ENCODE results near the gene DNASE1L1.

Gene DNASE1L1

GRCh38 chrX:154380787-154381186 is 28.3 kb downstream of the DNASE1L1 start:
- DNase-seq = no peak

DNA sequence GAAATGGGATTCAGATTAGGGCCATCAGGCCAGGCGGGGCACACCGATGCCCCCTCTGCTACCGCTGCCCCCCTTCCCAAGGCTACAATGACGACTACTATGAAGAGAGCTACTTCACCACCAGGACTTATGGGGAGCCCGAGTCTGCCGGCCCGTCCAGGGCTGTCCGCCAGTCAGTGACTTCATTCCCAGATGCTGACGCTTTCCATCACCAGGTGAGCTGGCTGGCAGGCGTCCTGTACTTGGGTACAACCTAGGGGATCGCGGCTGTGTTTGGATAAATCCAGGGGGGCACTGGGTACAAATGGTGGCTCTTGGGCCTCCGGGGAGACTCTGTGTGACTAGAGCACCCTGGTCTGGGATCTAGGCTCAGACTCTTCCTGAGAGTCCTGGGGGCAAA is 28.9 kb downstream of the DNASE1L1 start:
- no peak for DNase-seq

- DNase-seq = no peak
These were observed 29.5 kb downstream of the DNASE1L1 start for GRCh38 chrX:154379569-154379951.

GRCh38 chrX:154378799-154379568 is 30.1 kb downstream of the DNASE1L1 start, which contains the start of gene EMD:
Gene EMD (plus strand): TSS chrX:154379295. CDS start chrX:154379485, 190 bp downstream.
- DNase-seq = peak; percentile 95

GRCh38 chrX:154378059-154378798 is 30.8 kb downstream of the DNASE1L1 start:
- DNase-seq = no peak

GRCh38 chrX:154376774-154377173 is 32.3 kb downstream of the DNASE1L1 start:
- no peak for DNase-seq

DNA sequence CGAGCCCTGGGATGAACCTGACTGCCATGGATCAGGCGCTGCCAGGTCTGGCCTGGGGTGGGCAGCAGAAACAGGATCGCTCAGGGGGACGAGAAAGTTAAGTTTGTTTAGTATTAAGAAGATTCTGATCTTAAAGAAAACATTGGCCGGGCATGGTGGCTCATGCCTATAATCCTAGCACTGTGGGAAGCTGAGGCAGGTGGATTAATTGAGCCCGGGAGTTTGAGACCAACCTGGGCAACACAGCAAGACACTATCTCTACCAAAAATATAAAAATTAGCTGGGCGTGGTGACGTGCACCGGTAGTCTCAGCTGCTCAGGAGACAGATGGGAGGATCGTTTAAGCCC is 33.9 kb downstream of the DNASE1L1 start:
- DNase-seq = no peak

DNA sequence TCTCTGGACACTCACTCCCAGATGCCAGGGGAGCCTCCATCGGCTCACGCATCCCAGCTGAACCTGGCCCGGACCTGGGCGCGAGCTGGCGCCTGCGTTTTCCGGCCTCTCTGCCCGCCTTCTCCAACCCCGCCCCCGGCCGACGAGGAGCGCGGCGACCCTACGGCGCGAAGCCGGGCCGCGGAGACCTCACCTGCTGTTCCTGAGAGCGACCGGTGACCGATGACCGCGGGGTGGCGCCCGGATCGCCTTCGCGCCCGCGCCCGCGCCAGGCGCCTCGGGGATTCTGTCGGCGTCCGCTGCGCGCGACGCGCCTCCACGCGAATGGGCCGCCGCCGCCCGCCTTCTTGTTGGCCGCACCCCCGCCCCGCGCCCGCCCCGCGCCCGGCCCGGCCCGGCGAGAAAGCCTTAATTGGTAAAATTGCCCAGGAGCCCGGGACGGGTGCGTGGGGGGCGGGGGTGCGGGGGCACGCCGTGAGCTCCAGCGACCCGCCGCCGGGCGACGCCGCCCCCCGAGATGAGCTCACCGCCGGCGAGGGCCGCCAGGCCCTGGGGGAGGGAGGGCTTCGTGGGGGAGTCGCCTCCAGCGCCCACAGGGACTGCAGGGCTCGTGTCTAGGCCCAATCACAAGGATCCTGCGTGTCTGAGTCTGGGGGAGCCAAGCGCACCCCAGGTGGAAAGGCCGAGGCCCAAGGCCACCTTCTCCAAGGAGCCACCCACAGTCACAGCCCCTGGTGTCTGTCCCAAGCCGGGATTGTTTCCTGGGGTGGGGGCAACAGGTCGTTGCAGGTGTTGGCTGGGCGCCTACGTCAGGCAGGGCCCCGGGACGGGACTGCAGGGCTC is 34.5 kb downstream of the DNASE1L1 start, which contains the start of gene FLNA:
FLNA (minus strand) TSS at position 322 of the 843 bp plus-strand sequence. CDS start 3,389 bp downstream, outside the sequence.
- no peak for DNase-seq

GRCh38 chrX:154373340-154374306 is 35.4 kb downstream of the DNASE1L1 start:
- no peak for DNase-seq

GRCh38 chrX:154372612-154373022 is 36.4 kb downstream of the DNASE1L1 start:
- no peak for DNase-seq

DNA sequence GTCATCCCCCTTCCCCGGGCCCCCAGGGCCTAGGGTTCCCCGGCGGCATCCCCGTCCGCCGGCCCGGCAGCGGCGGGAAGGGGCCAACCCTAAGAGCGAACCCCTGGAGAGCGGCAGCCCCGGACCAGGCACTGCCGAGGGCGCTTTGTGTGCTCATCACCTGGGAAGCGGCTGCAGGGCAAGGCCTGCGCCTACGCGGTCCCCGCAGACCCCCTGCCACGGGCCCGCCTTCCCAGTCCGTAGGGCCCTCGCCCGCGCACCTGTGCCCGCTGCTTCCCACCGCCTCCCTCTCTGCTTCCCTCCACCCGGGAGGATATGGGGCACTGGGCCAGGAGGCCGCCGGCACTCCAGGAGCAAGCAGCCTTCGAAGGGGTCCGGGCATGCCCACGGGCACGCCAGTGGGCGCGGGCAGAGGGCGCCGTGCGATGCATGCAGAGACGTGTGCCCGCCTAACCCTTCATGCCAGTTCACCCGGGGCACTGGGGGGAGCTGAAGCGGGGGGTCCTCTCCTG is 37.2 kb downstream of the DNASE1L1 start:
- no peak for DNase-seq

DNA sequence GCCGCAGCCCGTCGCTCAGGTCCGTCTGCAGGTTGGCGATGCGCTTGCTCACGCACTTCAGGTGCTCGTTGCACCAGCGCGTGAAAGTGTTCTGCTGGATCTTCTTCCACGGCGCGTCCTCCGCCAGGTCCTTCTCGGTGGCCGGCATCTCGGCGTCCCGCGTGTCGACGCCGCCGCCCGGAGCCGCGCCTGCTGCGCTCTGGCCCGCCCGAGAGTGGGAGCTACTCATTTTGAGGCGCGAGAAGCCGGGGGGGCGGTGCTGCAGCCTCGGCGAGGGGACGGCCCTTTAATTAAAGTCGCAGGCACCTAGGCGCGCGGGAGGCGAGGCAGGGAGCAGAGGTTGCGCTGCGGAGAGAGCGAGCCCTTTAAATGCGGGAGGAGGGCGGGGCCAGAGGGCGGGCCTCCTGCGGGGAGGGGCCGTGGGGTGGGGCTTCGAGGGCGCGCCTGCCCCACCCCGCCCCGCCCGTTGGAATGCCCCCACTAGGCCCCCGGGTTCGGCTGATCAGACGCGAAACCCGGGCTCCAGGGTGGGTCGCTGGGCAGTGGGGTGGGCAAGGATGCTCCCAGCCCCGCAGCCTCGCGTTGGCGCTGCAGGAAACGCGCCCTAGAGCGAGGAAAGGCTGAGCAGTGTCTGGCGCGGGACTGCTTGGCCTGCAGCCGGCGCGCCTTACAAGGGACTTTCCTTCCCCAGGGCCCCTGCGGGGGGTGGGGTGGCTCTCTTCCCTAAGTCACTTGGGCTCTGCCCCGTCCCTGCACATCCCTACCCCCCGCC is 37.9 kb downstream of the DNASE1L1 start:
- peak; percentile 91 for DNase-seq

DNA sequence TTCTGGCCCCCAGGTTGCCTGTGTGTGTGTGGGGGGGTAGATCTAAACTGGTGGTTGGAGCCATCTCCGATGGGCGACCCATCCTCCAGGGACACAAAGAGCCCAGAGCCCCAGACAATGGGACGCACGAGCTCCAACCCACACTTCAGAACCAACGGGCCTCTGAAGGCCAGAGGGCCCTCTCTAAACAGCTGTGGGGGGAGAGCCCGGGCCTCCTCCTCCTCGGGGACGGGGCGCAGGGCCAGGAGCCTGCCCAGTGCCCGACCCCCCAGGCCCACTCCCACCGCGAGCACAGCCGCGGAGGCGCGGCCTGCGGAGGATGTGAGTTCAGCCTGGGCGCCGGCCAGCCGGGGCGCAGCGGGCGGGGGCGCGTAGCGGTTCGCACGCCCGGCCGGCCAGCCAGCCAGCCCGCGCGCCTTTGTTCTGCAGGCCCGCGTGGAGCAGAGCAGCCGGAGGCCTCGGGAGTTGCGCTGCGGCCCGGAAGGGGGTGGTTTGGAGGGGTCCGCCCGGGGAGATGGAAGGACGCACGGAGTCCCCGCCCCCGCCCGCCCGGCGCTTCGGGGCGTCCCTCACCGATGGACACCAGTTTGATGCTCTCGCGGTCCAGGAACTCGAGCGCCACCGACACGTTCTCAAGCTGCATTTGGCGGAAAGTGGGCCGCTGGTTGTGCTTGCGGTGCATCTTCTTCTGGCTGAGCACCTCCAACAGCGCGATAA is 38.6 kb downstream of the DNASE1L1 start:
- DNase-seq = no peak

GRCh38 chrX:154369449-154370299 is 39.4 kb downstream of the DNASE1L1 start:
- DNase-seq = peak; percentile 78

DNA sequence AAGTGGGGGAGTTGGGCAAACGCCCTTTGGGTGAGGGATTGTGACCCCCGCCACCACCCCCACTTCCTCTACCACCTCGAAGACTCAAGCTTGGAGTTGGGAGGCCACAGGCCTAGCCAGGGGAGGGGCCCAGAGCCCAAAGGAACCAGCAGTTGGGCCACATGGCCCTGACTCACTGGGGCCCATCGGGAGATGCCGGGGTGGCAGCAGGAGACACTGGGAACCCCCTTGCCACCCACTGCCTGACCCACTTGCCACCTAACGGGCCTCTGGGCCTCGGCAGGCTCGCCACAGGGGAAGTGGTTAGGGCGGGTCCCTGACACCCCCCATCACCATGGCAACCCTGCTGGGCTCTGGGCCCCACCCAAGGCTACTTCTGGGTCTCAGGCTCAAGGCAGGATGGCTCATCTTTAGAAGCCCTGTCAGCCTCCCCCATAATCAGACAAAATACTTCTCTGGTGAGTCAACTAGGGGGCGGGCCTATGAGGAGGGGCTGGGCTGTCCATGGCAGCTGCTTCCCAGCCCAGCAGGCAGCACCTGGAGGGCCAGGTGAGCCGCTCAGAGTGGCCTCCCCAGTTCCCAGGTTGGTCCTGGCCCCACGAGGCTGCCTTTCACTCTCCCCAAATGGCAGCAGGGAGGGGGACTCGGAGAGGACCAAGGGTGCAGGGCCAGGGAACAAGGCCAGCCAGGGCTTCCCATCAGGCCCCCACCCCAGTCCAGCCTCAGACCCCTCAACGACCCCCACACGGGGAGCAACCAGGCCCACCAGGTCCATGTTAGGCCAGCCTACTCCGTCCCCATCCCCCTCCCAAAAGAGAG is 40.2 kb downstream of the DNASE1L1 start:
- peak; percentile 96 for DNase-seq

DNA sequence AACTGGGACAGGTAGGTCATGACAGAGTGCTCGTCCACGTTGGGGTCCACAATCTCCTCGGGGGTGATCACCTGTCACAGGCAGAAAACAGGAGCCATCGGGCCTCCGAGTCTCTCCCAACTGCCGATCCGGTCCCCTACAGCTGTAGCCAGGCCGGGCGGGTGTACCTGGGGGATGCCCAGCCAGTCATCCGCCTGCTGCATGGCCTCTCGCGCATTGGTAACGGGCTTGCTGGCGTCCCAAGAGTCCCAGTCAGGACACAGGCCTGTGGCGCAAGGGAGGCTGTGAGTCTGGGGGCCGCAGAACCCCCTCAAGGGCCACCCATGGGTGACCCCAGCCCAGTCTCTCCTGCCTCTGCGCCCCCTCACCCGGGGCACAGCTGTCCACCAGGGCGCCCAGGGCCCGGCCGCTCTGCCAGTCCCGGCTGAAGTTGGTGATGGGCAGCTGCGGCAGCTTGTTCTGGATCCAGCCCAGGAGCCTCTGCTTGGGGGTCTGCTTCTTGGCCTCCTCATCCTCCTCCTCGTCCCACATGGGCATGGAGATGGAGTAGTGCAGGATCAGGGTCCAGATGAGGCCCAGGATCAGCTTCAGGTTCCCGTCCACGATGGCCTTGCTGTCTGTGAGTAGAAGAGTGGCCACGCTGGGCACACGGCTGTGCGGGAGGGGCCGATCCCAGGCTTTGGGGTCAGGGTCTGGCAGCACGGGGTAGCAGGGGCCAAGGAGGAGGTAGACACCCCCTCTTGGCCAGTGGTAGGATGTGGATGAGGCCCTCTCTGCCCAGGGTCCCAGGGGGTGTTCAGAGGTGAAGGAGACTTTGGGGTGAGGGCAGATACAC is 41.4 kb downstream of the DNASE1L1 start:
- no peak for DNase-seq

DNA sequence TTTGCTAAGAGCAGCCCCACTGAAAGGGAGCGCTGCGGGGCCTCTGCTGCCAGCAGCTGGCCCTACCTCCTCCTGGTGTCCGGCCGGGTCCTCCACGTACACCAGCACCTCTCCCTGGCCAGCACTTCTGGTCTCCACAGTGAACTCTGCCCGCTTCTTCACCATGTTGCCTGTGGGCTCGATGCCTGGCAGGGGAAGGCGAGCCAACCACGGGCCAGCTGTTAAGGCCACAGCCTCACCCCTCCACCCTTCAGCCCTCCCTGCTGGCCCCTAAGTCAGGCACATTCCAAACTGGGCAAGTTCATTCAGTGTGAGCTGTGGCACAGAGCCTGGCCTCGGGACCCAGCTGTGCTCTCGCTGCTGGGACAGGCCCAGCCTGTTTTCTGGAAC is 42.4 kb downstream of the DNASE1L1 start:
- DNase-seq = no peak

Measured in activated gamma-delta T cell treated with Interleukin-2 at 50 U/mL for 16 hours (primary cell).